NCI-H226 (cell line): ENCODE measurements around the gene COL25A1.
"Not testable (repeated sequence)": the region's sequence is repeated elsewhere in the genome, so short reads cannot be mapped to it uniquely, and the experiment has no call there.

ENCODE experiments used
- DNase-seq: peaks from one replicate; pipeline ENCODE4 v3.0.0-alpha.2; 2015

COL25A1 gene

GRCh38 chr4:109166126-109166525 is 136.3 kb downstream of the COL25A1 start:
- no peak for DNase-seq

DNA sequence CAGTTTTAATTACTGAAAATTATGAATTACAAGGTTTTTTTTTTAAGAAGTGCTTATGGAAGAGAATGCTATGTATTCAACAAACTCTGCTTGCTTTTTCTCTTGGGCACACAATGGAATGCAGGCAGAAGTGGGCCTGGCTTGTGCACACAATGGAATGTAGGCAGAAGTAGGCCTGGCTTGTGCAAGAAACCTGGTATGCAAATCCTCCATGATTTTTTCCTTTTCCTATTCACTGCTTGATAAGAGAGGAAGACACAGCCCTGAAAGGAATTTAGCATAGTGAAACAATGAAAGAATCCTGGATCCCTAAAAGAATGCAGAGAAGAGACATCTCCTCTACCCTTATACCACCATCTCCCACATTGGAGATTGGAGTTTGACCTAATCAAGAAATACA is 138.4 kb downstream of the COL25A1 start:
- DNase-seq, result peak; percentile 84

DNA sequence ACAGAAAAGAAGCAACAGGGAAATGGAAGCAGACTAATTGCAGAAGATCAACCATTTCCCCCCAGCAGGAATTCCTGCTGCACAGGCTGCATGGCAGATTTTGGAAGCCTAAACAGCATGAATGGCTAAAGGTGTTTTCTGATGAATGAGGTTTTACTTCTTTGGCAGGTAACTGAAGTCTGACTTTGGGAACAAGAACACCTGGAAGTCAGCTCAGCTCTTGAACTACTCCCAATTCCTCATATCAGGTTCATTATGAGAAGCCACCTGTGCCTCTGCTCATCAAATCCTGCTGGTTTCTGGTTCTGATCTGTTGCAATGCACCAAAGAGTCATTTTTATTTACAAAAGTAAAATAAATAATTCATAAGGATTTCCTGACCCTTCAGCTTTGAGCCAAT is 139.0 kb downstream of the COL25A1 start:
- DNase-seq, result no peak

DNA sequence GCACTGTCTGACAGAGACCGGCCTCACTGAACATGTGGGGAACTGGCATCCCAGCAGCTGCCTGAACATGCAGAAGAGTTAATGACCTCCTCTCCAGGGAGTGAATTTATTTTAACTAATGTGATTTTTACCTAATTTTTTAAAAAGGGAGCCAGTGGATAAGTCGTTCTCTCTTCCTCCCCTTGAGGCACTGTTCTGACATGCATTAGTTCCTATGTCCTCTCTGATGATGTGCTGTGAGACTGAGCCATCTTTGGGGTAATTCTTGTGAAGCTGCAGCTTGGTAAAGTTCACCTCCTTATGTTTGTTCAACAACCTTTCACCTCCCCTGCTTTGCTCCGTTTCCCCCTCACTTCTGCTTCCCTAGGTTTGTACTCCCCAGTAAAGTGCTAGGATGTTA is 139.7 kb downstream of the COL25A1 start:
- no peak for DNase-seq

- DNase-seq, result no peak
Observed at GRCh38 chr4:109160494-109160893, 142.0 kb downstream of the COL25A1 start.

DNA sequence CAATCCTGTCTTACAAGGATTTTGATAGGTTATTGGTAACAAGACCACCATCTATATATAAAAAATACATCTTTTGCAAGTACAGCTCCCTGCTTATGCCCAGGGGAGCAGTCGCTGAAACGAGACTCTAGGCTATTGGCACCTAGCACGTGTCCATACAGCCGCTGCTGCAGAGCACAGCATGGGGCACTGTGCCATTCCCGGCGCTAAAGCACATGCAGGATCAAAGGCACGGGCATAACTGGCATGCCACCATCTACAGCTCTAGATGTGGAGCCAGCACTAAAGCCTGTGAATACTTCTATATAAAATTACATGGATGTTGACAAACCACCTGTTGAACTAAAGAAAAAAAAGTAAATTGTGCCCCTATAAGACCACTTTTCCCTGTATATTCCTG is 144.8 kb downstream of the COL25A1 start:
- DNase-seq, result no peak

DNA sequence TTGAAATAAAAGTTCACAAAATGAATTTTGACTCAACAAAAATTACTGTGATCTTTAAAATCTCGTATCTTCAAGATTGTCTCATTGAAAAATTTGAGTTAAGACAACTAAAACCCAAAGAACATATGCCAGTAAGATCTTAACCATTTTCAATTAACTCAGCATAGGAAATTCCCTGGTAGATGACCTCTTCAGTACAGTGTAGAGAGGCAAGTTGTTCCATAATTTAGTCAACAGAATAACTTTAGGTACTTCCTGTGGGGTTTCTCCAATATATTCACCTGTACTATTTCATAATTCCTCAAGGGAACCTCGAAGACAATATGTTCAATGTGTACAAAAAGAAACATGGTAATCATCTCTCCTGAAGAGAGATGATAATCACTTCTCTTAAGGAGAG is 145.3 kb downstream of the COL25A1 start:
- no peak for DNase-seq

DNA sequence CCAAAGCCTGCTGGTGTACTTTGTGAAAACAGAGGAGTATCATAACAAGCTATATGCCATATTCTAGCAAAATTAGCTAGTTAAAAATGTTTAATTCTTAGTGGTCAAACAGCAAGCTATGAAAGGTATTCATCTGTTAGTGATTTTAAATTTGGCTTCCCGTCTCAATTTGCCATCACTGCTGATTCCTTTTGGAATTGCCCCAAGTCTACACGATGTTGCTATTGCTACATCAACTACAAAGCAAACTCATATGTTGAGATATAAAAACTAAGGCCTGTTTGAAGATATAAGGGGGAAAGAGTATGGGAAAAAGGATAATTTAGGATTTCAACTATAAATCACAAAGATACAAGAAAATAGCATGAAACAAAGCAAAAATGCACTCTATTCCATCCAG is 146.1 kb downstream of the COL25A1 start:
- no peak for DNase-seq

GRCh38 chr4:109155682-109156283 is 146.7 kb downstream of the COL25A1 start:
- DNase-seq, result no peak

- DNase-seq, result no peak
Observed at GRCh38 chr4:109155084-109155483, 147.4 kb downstream of the COL25A1 start.

GRCh38 chr4:109154424-109154823 is 148.0 kb downstream of the COL25A1 start:
- no peak for DNase-seq

GRCh38 chr4:109149836-109150235 is 152.6 kb downstream of the COL25A1 start:
- no peak for DNase-seq

GRCh38 chr4:109148577-109149075 is 153.8 kb downstream of the COL25A1 start:
- no peak for DNase-seq

- no peak for DNase-seq
Observed at GRCh38 chr4:109147135-109147534, 155.3 kb downstream of the COL25A1 start.

DNA sequence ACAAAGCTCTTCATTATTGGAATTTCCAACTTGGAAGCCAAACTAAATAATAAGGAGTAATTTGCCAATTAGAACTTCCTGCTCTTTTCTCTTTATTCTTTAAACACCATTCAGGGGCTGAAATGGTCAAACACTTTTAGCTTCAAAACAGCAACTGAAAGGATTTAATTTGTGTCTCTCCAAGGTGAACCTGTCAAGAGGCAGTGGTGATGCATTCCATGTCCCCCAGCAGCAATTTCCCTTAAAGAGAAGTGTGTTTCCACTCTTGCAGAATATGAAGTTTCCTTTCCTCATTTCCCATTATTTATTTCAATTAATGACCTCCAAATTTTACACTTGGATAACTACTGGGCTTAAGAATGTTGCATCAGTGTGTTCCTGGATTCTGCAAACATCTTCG is 156.0 kb downstream of the COL25A1 start:
- DNase-seq, result no peak

GRCh38 chr4:109138125-109138524 is 164.3 kb downstream of the COL25A1 start:
- not testable (repeated sequence) for DNase-seq

DNA sequence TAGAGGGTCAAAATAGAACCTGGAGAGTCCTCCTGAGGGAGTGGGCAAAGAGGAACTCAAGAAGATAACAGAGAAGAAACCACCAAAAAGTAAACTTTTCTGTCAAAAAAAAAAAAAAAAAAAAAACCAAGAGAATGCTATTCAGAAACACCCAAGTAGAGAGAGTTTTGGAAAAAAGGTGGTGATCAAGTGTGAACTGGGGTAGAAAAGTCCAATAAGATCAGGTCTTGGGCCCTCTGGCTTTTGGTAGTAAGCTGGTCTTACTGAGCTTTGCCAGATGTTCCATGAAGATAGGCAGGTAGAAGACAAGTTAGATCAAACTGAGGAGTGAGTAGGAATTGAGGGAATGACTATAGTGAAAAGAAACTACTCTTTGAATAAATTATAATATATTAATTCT is 167.5 kb downstream of the COL25A1 start:
- DNase-seq, result no peak

DNA sequence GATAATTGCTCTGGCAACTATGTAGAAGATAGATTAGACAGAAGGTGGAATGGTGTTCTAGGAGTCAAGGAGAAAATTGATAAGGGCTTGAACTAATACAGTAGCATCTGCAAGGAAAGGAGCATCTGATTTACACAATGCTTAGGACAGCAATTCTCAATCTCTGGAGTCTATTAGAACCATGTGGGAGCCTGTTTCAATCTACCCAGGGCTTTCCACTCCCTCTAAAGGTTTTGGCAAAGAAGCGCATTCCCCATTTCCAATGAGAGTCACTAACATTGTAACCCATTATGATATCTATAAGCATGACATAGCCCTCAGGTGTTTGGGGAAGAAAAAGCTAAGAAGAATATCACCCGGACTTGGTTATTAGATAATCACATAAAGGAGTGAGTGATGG is 168.2 kb downstream of the COL25A1 start:
- DNase-seq, result no peak

GRCh38 chr4:109131559-109131958 is 170.9 kb downstream of the COL25A1 start:
- DNase-seq, result no peak

DNA sequence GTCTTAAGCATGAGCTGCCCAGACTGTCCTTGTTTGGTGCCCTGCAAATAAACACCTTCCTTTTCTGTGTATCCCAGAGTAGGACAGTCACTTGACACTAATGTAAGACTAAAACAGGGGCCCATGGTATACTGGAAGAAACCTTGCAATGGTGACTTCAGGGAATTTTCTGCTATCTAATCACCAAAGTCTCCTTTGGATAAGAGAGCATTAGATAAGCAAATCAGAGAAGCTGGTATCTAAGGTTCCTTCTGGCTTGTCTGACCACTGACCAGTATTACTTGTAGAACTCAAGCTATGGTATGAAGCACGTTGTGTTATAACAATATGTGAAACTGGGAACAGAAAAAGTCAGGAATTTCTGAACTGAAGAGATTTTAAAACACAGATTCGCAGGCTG is 173.9 kb downstream of the COL25A1 start:
- DNase-seq, result no peak

- no peak for DNase-seq
Observed at GRCh38 chr4:109127866-109128265, 174.6 kb downstream of the COL25A1 start.

DNA sequence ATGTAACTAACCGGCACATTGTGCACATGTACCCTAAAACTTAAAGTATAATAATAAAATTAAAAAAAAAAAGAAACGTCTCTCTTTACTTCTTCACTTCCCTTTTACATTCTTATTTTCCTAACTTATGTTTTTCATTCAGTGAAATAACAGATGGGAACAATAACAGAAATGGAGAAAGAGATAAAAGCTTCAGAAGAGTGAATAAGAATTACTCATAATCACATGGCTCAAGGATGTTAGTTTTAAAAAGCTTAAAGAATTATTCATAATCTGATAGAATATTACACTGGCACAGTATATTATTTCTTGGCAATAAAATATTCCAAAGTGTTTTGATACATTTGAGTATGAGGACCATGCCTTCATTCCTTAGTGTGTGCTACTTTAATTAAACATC is 175.6 kb downstream of the COL25A1 start:
- DNase-seq, result no peak

GRCh38 chr4:109125084-109125483 is 177.4 kb downstream of the COL25A1 start:
- DNase-seq, result no peak

DNA sequence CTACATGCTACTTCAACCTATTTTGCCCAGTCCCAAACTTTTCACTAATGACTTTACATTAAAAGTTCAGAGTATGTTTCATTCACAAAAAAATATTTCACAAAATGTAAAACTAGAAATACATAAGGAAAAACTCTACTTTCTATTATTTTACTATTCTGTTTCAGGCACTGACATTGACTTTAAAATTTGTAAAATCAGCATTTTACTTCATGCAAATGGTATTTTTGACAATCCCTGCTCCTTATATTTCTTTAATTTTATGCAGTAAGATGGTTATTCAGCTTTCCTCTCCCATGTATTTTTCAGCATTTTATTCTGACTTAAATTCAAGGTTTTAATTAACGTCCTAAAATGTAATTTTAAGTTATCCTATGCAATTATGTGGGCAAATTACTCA is 178.5 kb downstream of the COL25A1 start:
- no peak for DNase-seq

DNA sequence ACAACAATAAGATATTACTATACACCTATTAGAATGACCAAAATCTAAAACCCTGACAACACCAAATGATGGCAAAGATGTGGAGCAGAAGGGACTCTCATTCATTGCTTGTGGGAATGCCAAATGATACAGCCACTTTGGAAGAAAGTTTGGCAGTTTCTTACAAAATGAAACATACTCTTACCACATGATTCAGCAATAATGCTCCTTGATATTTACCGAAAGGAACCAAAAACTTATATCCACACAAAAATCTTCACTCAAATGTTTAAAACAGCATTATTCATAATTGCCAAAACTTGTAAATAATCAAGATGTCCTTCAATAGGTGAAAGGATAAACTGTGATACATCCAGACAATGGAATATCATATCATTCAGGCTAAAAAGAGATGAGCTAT is 180.9 kb downstream of the COL25A1 start:
- no peak for DNase-seq

DNA sequence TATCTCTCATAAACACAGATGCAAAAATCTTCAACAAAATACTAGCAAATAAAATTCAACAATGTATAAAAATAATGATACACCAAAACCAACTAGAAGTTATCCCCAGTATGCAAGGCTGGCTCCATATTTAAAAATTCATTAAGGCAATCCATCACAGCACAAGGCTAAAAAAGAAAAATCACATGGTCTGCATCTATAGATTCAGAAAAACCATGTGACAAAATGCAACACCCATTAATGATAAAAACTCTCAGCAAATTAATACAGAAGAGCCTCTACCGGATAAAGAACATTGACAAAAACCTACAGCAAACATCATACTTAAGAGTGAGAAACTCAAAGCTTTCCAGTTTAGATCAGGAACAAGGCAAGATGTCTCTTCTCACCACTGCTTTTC is 182.6 kb downstream of the COL25A1 start:
- DNase-seq, result no peak
